Measurements from ENCODE around the gene RORB.

RORB gene

DNA sequence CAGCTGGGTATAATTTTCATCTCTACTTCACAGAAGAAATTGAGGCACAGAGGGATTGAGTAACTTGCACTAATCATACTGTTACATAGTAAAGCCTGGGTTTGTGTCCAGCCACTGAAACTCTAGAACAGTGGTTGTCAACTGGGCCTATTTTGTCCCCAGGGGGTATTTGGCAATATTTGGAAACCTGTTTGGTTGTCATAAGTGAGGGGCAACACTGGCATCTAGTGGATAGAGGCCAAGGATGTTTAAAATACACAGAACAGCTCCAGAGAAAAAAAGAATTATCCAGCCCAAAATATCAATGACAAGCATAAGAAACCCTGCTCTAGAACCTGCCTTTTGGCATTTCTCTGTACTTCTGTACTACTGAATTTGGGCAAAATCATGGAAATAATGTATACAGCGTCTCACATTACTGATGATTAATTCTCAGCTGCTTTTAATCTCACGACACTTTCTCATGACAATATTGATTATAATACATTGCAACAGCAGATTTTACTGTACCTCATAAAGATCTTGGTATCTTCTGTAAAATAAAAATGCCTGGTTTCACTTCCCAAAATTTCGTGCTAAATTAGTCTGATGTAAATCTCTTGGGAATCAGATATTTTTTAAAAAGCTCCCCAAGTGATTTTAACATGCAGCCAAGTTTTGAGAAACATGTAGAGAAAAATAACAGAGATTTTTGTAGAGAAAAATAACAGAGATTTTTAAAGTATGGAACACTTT is 112.7 kb downstream of the RORB start:
- DNase-seq, result peak; percentile 41

DNA sequence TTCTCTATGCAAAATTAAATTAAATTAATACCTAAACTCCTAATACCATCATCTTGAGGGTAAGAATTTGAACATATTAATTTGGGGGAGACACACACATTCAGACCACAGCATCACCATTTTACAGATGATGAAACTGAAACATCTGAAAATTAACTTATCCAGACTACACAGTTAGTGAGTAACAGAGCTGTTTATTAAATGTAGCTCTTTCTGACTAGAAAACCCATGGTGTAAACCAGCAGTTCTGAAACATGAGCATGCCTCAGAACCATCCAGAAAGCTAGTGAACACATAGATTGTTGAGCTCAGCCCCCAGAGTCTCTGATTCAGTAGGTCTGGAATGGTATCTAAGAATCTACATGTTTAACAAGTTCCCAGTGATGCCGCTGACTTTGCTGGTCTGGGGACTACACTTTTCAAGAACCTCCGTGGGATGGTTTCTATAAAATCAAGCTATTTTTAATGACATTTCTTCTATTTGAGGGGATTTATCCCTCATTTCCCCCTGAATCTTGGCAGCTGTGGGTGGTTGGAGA is 113.5 kb downstream of the RORB start:
- DNase-seq, result no peak

DNA sequence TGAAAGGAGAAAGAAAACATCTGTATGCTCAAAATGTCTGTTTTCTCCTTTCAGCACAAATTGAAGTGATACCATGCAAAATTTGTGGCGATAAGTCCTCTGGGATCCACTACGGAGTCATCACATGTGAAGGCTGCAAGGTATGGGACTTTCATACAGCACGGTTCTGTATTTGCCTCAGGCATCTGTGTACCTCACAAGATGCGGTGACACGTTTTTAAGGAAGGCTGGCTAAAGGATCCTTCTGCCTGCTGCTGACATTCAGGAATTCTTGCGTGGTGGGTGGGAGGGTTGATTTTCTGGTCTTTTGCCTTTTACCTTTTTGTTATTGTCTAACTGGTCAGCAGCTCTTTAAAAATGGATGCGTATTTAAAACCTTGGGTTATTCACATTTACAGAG is 133.1 kb downstream of the RORB start:
- DNase-seq, result no peak

DNA sequence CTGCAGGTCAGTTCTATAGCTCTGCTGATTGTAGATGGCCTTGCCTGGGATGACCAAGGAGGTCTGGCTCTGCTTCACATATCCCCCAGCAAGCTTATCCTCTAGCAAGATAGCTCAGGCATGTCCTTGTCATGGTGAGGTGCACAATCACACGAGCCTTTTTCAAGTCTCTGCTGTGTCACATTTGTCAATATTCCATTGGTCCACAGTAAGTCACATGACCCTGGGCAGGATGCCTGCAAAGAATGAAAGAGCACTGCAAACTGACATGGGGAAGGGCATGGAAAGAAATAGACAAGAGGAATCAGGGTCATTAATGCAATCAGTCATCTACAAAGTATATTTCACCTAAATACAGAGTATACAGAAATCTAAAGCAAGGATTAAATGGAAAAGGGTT is 142.0 kb downstream of the RORB start:
- DNase-seq, result no peak

DNA sequence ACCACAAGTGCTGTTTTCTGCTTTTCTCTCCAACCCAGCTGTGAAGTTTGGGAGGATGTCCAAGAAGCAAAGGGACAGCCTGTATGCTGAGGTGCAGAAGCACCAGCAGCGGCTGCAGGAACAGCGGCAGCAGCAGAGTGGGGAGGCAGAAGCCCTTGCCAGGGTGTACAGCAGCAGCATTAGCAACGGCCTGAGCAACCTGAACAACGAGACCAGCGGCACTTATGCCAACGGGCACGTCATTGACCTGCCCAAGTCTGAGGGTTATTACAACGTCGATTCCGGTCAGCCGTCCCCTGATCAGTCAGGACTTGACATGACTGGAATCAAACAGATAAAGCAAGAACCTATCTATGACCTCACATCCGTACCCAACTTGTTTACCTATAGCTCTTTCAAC is 145.2 kb downstream of the RORB start:
- no peak for DNase-seq

DNA sequence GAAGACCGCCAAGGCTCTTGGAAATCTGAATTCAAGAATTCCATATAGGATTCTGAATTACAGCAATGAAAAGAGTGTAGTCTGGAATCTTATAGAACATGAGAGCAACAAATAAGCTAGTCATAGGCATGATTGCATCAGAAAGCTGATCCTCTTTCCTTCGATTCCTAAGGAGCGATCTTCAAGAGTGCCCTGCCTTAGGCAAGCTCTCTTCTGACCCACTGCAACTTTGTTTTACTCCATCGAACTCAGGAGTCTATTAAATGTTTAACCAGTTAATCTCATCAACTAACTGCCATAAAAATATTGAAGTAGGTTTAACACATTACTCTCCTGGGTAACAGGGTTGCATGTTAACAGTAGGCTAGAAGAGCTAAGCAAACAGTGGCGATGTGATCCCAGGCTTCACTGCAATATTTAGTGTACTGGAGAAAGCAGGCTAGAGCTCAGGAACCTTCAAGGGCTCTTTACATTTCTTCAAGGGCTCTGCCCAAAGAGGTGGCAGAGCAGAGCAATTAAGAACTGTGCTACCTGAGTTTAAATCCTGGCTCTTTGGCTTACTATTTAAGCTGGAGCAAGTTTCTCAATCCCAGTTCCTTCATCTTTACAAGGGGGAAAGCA is 146.3 kb downstream of the RORB start:
- no peak for DNase-seq

DNA sequence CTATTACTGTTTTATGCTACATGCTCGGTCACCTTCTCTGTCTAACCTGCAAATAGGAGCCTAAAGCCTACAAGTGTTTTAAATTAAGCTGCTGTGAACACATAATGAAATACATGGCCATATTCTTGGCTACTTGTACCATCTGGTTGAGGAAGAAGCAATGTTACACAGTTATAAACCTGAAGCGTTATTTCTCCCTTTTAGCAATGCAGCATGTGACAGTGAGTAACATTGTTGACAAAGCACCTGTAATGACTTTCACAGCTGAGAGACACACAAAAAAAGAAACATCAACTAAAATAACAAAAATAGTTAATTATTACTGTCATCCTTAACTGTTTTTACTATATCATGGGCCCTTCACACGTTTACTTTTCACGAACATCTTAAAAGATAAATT is 146.9 kb downstream of the RORB start:
- no peak for DNase-seq

DNA sequence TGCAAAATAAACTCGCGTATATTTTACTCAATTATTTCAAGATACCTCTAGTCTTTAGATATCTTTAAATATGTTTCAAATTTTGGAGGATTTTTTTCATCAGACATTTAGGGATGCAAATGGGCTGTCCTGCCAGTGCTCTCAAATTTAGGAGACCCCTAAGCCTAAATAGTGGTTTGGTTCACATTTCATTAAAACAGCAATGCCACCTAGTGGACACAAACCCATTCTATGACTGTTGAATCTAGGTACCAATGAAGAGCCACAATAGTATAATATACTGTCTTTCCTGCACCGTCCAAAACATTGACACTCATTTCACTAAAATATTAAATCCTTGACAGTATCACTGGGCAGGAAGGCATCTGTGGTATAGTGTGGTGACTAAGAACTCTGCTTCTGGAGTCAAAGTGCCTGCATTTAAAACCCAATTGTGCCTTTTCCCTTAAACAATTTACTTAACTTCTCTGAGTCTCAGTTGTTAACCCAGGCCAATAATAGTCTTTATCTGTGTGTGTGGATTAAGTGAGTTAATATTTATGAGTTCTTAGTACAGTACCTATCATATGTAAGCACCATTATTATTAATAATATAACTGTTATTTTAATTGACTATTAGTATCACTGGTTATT is 148.0 kb downstream of the RORB start:
- DNase-seq, result peak; percentile 49

DNA sequence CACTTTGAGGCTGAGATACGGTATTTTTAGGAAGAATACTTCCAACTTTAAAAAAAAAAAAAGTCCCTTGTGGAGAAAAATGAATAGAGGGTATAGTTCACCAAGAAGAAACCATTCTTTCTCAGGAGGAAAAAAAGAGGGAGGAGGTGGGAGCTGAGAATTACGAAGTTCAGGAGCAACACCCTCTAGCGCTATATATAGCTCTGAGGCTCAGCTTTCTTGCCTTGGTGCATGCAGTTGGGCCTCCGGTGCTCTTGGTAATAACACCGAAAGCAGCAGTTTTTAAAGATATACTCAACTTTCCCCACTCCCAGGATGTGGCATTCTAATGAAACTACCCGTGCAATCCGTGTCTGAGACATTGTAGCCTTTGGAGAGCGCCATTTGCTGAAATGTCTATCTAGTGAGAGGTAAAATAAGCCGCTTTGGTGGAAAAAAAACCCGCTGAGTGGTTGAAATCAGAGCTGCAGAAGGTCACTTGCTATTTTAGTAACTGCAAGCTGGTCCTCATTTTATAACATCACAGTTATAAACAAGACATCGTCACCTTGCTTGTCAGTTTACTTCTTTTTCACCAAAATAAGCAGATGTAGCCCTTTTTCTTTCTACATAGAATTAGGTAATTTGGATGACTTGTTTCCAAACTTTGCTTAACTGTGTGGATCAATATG is 156.4 kb downstream of the RORB start:
- no peak for DNase-seq

DNA sequence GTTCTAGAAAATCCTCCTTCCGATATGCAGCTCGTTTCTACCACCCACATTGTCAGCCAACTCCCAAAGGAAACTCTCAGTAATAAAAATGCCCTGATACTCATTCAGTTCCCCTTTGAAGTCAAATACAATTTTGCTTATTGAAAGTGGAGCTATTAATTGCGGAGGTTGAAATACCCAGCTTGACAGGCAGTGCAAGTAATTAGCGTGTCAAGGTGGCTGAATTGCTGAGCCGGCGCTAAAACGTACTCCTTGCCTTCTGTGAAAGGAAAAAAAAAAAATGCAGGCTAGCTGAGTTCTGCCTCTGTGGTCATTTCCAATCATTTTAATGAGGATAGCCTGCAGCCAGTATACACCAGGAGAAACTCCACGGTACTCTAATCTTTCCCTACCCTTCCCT is 165.5 kb downstream of the RORB start:
- no peak for DNase-seq

DNA sequence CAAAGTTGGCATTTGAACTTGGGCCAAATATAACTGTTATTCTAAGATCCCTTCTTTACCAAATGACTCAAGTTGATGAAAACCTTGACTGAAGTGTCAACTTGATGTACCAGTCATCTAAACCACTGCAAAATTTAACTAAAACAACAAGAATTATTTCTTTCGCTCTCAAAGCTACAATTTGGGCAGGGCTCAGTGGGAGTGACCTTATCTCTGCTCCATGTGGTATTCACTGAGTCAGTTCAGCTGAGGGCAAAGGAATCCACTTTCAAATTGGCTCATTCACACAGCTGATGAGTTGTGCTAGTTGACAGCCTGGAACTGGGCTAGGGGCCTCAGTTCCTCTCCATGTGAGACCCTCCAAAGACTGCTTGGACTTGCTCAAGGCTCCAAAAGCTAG is 166.3 kb downstream of the RORB start:
- peak; percentile 42 for DNase-seq

DNA sequence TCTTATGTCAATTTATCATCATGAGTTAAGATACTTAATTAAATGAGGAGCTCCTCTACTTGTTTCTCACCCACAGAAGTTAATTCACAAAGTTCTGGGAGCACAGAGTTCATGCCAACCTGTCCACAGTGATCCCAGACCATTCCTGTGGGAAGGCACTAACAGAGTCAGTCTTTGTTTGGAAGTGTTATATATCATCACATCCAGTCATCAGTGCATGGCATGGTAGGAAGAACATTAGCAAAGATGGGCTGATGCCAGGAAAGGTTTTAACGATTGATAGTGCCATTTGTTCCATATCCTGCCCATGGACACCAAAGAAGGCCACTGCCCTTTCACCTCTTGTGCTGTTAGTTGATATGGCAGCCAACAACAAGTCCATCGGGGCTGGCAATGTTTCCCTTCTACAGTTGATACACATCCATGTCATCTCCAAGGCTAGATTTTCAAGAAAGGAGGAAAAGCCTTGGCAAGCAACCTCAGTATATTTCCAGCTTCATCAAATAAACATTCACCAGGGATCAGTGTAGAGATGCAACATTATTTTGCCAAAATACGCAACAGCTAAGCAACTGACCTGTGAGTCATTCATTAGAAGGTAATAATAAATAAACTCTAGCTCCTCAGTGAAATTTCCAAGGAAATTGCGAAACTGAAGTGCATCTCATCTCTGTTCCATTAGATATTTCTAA is 169.6 kb downstream of the RORB start:
- no peak for DNase-seq

DNA sequence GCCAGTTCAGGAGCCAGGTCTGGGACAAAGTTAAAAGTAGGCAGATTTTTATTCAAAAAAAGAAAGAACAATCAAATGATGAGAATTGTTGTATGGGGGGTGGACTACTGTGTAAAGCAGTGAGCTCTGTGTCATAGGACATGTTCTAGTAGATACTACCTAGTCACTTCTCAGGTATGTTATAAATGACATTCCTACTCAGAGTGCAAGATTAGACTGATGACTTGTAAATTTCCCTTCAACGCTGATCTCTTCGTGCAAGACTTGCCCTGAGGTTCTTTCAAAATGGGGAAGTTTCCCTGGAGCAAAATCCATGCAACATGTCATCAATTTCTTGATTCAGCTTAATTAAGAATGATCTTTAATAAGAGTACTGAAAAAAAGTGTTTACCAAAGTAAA is 175.1 kb downstream of the RORB start:
- no peak for DNase-seq

DNA sequence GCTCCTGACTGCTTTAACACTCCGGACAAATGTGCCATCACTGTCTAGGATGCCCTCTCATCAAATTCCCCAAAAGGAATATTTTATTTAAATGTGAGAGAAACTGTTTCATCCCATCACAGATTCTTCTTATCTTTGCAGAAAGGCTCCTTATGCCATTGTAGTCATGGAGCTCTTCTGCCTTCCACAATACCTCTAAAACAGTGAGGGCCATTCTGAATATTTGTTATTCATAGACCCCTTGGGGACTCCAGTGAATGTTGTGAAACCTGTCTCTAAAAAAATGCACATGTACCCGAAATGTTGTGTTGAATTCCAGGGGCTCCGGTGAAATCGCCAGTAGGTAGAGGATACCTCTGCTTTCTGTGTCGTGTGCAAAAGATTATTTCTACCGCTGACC is 176.9 kb downstream of the RORB start:
- DNase-seq, result no peak

DNA sequence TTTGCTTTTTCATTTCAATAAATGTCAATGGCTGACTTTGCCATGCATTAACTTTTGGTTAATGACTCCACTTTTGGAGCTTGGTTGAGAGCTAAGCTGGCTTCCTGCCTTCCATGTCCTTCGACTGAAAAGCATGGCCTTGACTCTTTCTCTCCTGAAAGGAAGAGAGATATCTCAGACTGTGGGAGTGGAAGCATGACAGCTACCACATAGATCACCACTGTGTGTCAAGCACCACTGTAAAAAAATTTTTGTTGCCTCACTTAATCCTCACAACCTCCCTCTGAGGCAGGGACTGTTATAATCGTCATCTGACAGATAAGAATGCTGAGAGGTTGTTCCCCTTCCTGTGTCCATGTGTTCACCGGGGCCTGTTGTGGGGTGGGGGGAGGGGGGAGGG is 184.8 kb downstream of the RORB start:
- peak; percentile 53 for DNase-seq

DNA sequence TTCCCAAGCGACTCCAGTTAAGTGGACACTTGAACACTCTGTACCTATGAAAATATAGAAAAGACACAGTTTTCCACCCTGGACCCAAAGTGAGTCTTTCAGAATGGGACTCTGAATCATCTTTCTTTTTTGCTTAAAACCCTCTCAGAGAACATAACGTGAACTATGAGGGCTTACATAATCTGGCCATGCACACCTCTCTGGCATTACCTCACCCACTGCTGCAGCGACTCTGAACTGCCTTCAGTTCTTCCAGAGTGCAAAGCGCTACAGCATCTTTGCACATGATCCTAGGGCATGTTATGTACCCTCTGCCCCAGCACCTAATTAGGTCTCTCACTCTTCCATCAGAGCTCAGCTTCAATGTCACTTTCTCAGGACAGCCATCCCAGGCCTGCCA is 186.2 kb downstream of the RORB start:
- DNase-seq, result no peak

DNA sequence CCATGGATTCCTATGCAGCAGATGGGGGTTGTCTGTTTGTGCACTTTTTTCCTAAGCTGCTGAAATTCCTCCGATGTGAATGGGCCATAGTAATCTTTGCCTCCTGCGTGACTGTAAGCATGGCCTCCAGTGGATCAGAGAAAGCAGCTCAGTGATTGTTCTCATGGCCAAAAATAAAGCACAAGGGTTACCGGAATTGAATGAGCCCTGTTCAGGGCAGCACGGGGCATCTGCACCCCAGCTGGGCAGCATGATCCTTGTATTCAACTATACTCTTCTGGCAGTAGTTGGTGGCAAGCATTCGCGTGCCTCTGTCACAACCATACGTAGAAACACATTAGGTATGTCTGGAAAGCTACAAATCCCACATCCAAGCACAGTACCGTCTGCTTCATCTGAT is 193.9 kb downstream of the RORB start:
- DNase-seq, result no peak

DNA sequence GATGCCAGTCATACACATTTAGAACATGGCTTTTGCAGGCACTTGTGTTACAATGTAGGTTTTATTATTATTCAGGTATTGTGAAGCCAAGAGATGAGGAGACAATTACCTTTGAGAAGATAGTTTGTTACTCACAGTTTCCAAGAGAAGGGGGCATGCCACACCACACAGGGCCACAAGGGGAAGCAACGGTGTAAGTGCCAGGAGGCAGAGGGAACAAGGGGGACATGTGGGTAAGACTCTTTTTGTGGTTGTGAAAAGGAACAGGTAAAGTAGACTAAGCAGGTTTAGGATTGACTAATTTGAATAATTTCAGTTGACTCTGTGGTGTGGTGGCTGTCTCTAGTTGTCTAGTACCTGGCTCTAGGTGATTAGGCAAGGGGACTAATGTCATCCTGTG is 199.4 kb downstream of the RORB start:
- no peak for DNase-seq

DNA sequence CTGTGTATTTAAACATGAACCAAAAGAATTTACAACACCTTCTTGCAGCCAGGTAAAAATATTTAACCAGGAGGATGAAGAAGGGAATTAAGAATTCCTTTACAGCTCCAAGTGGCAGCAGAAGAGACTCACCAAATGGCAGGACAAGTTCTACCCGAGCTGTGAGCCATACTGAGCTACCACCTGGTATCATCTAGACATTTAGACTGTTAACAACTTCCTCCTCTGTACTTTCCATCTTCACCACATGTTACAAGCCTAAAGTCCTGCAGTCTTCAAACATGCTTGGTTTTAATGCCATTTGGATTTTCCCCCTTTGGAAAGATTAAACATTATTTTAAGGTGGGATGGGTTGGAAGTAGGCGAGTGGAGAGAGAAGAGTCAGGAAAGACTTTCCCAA is 200.4 kb downstream of the RORB start:
- no peak for DNase-seq

DNA sequence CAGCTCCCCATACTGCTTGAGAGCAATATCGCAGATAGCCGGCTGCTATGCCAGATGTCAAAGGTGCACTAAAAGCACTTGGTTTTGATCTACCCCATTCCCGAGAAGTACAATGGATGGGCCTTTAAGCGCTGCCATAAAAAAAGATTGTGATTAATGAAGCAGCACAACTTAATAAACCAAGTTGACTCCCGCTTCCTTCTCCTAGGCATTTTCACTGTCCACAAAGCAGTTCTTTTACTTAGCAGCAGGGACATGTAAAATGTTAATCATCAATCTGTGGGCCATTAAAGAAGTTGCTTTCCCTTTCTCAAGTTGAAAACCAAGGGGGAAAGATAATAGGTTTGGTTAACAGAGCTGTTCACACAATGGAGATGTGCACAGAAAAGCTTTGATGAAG is 214.2 kb downstream of the RORB start:
- DNase-seq, result no peak

DNA sequence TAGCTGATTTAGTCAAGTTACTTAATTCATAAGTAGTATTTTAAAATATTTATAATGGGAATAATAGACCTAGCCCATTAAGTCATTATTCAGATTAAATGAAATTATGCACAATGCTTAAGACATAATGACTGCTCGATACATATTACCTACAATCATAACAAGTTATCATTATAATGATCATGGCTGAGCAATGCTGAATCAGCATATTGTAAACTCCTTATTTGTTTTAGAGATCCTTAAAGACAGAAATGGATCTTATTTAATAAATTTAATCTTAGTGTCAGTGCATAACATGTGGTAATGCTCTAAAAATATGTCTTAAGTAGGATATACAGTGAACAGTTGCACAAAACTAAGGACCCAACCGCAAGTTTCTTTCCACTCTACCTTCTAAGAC is 221.6 kb downstream of the RORB start:
- no peak for DNase-seq

DNA sequence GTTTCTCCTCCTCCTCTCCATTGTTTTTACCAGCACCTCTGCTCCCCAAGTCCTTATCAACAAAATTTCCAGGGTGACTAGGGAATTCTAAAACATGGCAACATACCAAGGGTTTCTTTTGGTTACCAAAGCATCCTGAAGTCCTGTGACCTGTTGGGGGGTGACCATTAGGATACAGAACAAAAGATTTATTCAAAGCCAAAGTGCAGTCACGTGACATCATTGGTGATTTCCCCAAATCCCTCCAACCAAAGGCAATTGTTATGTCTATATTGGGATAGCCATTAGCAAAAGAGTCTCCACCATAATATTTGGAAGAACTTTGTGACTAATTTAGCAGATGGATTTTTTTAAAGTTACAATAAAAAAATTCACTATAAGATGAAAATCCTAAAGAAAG is 222.2 kb downstream of the RORB start:
- DNase-seq, result no peak
